ENCODE data around the gene CASKIN2.

DNA sequence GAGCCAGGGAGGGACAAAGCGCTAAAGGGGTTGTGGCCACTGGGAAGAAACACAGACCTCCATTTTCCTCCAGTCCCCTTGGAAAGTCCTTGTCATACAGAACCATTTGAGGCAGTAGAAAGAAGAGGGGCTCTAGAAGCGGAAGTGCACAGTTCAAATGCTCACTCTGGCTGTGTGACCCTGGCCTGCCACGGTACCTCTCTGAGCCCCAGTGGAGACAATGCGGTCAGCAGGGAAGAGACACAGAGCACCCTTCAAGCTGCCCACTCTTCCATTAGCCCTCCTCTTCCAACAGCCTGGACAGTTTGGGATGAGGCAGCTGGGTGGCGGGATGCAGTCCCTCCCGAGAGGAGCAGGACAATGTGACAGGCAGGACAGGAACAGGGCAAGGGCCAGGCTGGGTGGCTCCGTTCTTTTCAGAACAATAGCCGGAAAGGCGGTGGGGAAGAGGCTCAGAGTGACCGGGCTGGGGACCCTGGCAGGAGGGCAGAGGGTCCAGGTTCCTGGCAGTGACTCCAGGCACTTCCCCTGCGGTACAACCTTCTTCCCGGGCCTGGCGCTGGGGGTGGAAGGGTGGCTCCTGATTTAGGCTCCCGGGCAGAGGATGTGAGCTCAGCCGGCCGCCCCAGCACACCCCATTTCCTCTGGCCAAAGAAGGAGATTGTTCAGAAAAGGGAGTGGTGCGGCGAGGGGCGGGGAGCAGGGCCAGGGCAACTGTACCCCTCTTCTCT lies 5.6 kb downstream of the CASKIN2 start:
- TF ChIP-seq EP300 (IDR thresholded peaks at IDR 0.05) = no peak
- TF ChIP-seq, protein P1, sequence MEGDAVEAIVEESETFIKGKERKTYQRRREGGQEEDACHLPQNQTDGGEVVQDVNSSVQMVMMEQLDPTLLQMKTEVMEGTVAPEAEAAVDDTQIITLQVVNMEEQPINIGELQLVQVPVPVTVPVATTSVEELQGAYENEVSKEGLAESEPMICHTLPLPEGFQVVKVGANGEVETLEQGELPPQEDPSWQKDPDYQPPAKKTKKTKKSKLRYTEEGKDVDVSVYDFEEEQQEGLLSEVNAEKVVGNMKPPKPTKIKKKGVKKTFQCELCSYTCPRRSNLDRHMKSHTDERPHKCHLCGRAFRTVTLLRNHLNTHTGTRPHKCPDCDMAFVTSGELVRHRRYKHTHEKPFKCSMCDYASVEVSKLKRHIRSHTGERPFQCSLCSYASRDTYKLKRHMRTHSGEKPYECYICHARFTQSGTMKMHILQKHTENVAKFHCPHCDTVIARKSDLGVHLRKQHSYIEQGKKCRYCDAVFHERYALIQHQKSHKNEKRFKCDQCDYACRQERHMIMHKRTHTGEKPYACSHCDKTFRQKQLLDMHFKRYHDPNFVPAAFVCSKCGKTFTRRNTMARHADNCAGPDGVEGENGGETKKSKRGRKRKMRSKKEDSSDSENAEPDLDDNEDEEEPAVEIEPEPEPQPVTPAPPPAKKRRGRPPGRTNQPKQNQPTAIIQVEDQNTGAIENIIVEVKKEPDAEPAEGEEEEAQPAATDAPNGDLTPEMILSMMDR (IDR thresholded peaks at IDR 0.05) = no peak
- no peak for TF ChIP-seq POLR2A (IDR thresholded peaks at IDR 0.05)
